ENCODE results near the gene JAZF1.

JAZF1 gene

DNA sequence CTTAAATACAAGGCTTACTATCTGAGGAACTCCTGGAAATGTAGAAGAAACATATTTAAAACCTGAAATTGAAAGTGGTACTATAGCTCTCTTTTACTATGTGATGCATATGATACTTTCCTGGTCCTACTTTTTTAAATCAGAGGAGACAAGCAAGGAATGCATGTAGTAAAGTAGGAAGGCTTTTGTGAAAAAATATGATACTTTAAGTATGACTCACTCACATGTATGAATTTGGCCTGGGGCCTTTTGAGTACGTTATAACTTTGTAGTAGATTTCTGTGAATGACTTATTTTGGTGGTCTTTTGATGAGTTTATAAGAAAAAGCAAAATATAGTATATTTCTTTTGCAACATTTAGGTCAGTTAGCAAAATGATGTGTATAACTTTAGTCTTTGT lies 386.8 kb downstream of the JAZF1 start:
- DNase-seq, result no peak

- DNase-seq, result no peak
Measured at GRCh38 chr7:27788437-27788836, 392.2 kb downstream of the JAZF1 start.

DNA sequence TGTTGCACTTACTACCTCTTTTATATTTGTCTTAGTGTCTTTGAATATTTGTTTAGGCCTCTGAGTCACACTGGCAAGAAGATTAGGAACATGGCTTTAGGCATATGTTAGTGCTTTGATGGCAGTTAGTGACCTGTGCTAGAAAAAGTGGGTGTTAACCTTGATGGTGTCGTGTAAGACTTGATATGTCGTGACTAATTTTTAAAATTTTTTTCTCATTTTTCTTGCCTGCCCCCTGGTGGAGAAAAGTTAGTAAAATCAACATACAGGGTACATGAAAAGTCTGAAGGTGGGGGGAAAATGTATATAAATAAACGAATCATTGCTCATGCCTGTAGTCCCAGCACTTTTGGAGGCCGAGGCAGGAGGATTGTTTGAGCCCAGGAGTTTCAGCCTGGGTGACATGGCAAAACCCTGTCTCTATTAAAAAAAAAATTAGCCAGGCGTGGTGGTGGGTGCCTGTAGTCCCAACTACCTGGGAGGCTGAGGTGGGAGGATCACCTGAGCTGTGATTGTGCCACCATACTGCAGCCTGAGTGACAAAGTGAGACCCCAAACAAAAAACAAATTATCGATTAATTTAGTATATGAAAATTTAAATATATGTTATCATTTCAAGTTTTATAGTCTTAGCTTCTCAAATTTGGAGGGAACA lies 396.1 kb downstream of the JAZF1 start:
- DNase-seq, result no peak

GRCh38 chr7:27782849-27783248 lies 397.7 kb downstream of the JAZF1 start:
- no peak for DNase-seq

DNA sequence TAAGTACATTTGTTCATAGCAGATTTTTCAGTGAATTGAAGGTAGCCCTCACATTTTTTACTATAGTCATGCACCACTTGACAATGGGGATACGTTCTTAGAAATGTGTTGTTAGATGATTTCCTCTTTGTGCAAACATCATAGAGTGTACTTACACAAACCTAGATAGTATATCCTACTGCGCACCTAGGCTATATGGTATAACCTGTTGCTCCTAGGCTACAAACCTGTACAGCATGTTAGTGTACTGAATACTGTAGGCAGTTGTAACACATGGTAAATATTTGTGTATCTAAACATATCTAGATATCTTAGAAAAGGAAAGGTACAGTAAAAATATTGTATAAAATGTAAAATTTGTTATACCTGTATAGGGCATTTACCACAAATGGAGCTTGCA lies 399.4 kb downstream of the JAZF1 start:
- DNase-seq, result no peak
